OCI-LY7 (cell line): ENCODE results near the gene ARHGAP35. TPM values are rescaled to one million over a fixed set of nuclear protein-coding genes. Genes with fewer than 3 reads are reported as not detected.

Experiments
- BruUV-seq: library from RNA; stranded (reverse); fragments of 400-500 nt; replicated peaks from 2 replicates; lab custom pipeline; 2021; lab: Mats Ljungman, UMichigan
- CTCF ChIA-PET: fragments of 300-600 bp; sonication (Branson Sonifier 250); formaldehyde crosslinking; loops from one replicate; lab custom pipeline; 2022; ENCODE audit warnings: antibody characterized with exemption; ENCODE audit not compliant: unreplicated experiment; lab: Charles Lee
- POLR2A ChIA-PET: fragments of 300-600 bp; sonication (Branson Sonifier 250); formaldehyde crosslinking; loops from one replicate; lab custom pipeline; 2022; ENCODE audit warnings: antibody characterized with exemption; lab: Charles Lee
- DNase-seq: peaks from one replicate; pipeline ENCODE4 v3.0.0-alpha.2; 2015; ENCODE audit warnings: low spot score
- H2AFZ ChIP-seq: fragments of 200-600 bp; sonication (generic), shearing (Covaris generic); 2 replicates; pipeline ENCODE4 v1.6.1; 2014; ENCODE audit warnings: mild to moderate bottlenecking, antibody characterized with exemption, low read length, moderate library complexity
- H3K27ac ChIP-seq: fragments of 200-600 bp; sonication (generic); 2 replicates; pipeline ENCODE4 v1.5.1; 2014; ENCODE audit warnings: mixed run types, low read depth, mild to moderate bottlenecking, moderate library complexity, low read length, inconsistent platforms; ENCODE audit not compliant: poor library complexity, severe bottlenecking
- H3K36me3 ChIP-seq: fragments of 200-600 bp; sonication (generic); 2 replicates; pipeline ENCODE4 v1.6.1; 2014; ENCODE audit warnings: mild to moderate bottlenecking, antibody characterized with exemption, low read length, moderate library complexity, mixed read lengths; ENCODE audit not compliant: insufficient read depth
- H3K4me1 ChIP-seq: fragments of 200-600 bp; sonication (generic); 2 replicates; pipeline ENCODE4 v1.5.1; 2014; ENCODE audit warnings: mild to moderate bottlenecking, low read length; ENCODE audit not compliant: insufficient read depth, poor library complexity, severe bottlenecking
- H3K4me2 ChIP-seq: fragments of 200-600 bp; sonication (generic); 2 replicates; pipeline ENCODE4 v1.6.1; 2014; ENCODE audit warnings: mild to moderate bottlenecking, low read length
- H3K4me3 ChIP-seq: fragments of 200-600 bp; sonication (generic); 2 replicates; pipeline ENCODE4 v1.5.1; 2014; ENCODE audit warnings: mild to moderate bottlenecking, low read depth, low read length; ENCODE audit not compliant: poor library complexity, severe bottlenecking
- H3K79me2 ChIP-seq: fragments of 200-600 bp; sonication (generic); 2 replicates; pipeline ENCODE4 v1.6.1; 2016; ENCODE audit warnings: low read depth, mild to moderate bottlenecking, low read length, moderate library complexity, mixed read lengths; ENCODE audit not compliant: insufficient read depth
- H3K9me2 ChIP-seq: fragments of 200-600 bp; sonication (generic); 2 replicates; pipeline ENCODE4 v1.6.1; 2016; ENCODE audit warnings: mild to moderate bottlenecking, low read length, mixed read lengths; ENCODE audit not compliant: insufficient read depth
- H3K9me3 ChIP-seq: fragments of 200-600 bp; sonication (generic); 2 replicates; pipeline ENCODE4 v1.6.1; 2014; ENCODE audit warnings: mild to moderate bottlenecking, mixed run types, low read length, mixed read lengths
- H4K20me1 ChIP-seq: fragments of 200-600 bp; sonication (generic); 2 replicates; pipeline ENCODE4 v1.6.1; 2014; ENCODE audit warnings: mild to moderate bottlenecking, antibody characterized with exemption, low read length, moderate library complexity, mixed read lengths; ENCODE audit not compliant: insufficient read depth
- EZH2phosphoT487 ChIP-seq: fragments of 200-600 bp; sonication (generic); IDR thresholded peaks from 2 replicates; pipeline ENCODE4 v1.6.1; 2018; ENCODE audit warnings: low read depth, borderline replicate concordance, mild to moderate bottlenecking, mixed run types, antibody characterized with exemption, low read length, moderate library complexity, mixed read lengths
- intact Hi-C: fragments of 100-400 bp; cut with micrococcal nuclease; formaldehyde crosslinking; loops from one replicate; pipeline ENCODE4 v1.10.0; 2022; ENCODE audit not compliant: unreplicated experiment
- total RNA-seq, 2 experiments: library from RNA; depleted of rRNA in 1 of 2; stranded (reverse); fragments of >200 nt in 1 of 2; shearing (Covaris generic) in 1 of 2; gene quantifications; 2 replicates each; pipeline ENCODE4 v1.2.3, GENCODE V29; 2014 to 2022
- TF ChIP-seq, protein P1 (sequence below): fragments of 200-600 bp; sonication (generic); conservative IDR thresholded peaks from 2 replicates; pipeline ENCODE4 v1.5.1; 2014; ENCODE audit warnings: mild to moderate bottlenecking, antibody characterized with exemption, low read length, moderate library complexity, mixed read lengths

The ARHGAP35 gene
- total RNA-seq, 2 experiments from 2014 or later = 26.5 to 42.2 TPM

DNA sequence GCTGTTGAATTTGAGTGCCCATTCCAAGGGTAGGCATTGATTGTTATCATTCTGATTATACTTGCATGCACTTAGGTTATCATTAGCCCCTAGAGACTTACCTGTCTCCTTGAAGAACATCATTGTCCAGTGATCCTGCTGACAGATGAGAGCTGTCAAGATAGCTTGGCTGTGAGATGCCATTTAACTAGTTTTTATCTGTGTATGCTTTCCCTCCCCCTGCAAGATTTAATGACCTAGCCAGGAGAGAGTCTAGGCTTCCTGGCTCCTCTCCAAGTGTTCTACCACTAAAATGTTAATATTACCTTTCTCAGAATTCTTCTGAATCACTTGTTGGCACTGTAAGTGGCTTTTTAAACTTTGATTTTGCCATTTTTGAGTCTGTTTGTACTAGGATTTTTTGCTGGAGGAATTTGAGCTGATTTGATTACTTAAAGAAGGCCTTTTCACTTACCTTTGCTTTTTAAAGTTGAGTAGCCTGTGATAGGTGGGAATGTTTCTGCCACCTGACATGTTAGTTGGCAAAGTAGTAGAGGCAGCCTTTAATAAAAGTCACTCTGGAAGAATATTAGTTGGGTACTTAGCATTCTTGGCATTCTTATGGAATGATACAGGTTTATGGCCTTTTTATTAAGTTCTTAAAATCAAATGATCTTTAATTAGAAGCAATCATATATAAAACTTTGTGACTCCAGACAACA lies 41.1 kb downstream of the ARHGAP35 start:
- BruUV-seq = no TSS peak
- POLR2A ChIA-PET = interaction anchor here (0.5 to 0.8 kb wide), 2 partner anchors 10 to 31 kb away, joined by 3 read pairs; no protein-coding TSS in a partner anchor

GRCh38 chr19:46902402-46902766 lies 41.6 kb downstream of the ARHGAP35 start:
- intact Hi-C loops = no loop called here
- no peak overlapping the region for H3K4me2 ChIP-seq

More for the DNA sequence above, 41.1 kb downstream of the ARHGAP35 start:
- Histone ChIP-seq H3K4me3 (no peak overlapping the region), H4K20me1 (peaks cover 17% of the 10 kb centered on the region; the same call in 1 of the 2 replicates), H3K4me2 (no peak overlapping the region), H3K36me3 (peaks cover 9% of the 10 kb centered on the region; the same call in 1 of the 2 replicates), H3K27ac (no peak overlapping the region), H3K9me2 (no peaks in the 10 kb centered on the region), H3K9me3 (no peaks in the 10 kb centered on the region), H2AFZ (no peak overlapping the region), H3K4me1 (peaks cover 46% of the 10 kb centered on the region), H3K79me2 (peaks cover 85% of the 10 kb centered on the region)
- no peak for DNase-seq
- TF ChIP-seq, protein P1, sequence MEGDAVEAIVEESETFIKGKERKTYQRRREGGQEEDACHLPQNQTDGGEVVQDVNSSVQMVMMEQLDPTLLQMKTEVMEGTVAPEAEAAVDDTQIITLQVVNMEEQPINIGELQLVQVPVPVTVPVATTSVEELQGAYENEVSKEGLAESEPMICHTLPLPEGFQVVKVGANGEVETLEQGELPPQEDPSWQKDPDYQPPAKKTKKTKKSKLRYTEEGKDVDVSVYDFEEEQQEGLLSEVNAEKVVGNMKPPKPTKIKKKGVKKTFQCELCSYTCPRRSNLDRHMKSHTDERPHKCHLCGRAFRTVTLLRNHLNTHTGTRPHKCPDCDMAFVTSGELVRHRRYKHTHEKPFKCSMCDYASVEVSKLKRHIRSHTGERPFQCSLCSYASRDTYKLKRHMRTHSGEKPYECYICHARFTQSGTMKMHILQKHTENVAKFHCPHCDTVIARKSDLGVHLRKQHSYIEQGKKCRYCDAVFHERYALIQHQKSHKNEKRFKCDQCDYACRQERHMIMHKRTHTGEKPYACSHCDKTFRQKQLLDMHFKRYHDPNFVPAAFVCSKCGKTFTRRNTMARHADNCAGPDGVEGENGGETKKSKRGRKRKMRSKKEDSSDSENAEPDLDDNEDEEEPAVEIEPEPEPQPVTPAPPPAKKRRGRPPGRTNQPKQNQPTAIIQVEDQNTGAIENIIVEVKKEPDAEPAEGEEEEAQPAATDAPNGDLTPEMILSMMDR = no peak
- no peak for TF ChIP-seq EZH2phosphoT487
- CTCF ChIA-PET = no interaction called here
- intact Hi-C loops = no loop called here

More at GRCh38 chr19:46902402-46902766, 41.6 kb downstream of the ARHGAP35 start:
- no peaks in the 10 kb centered on the region for H3K9me3 ChIP-seq
- DNase-seq = no peak
- H3K4me1 ChIP-seq = peaks cover 40% of the 10 kb centered on the region
- POLR2A ChIA-PET = interaction anchor here (0.8 kb wide), 1 partner anchor 10 kb away, joined by 3 read pairs; no protein-coding TSS in a partner anchor
- no peaks in the 10 kb centered on the region for H3K9me2 ChIP-seq
- H3K36me3 ChIP-seq = 0 out of 2 replicates have a peak, but pooled peaks cover 6% of the 10 kb centered on the region
- CTCF ChIA-PET = no interaction called here
- peaks cover 81% of the 10 kb centered on the region for H3K79me2 ChIP-seq
- peaks cover 17% of the 10 kb centered on the region; the same call in 1 of the 2 replicates for H4K20me1 ChIP-seq
- no peak overlapping the region for H2AFZ ChIP-seq
- no TSS peak for BruUV-seq
- no peak overlapping the region for H3K27ac ChIP-seq
- no peak overlapping the region for H3K4me3 ChIP-seq
- TF ChIP-seq, protein P1 = no peak
